Ovary (tissue), 9 donors: ENCODE results near the gene LPCAT2. TPM values are rescaled to one million over a fixed set of nuclear protein-coding genes. Genes with fewer than 3 reads are reported as not detected.

Experiments
- DNase-seq, 5 donors: peaks; one replicate each; pipeline ENCODE4 v3.0.0-alpha.2; 2019 to 2020
- H3K27ac ChIP-seq, 2 donors: fragments of 200-600 bp; one replicate each; pipeline versions ENCODE4 v1.5.1 to v1.8.0; 2019 to 2022
- H3K27me3 ChIP-seq: fragments of 200-600 bp; one replicate; pipeline ENCODE4 v1.8.0; 2022
- H3K36me3 ChIP-seq: fragments of 200-600 bp; sonication (generic); one replicate; pipeline ENCODE4 v1.5.1; 2019
- H3K4me1 ChIP-seq: one replicate; pipeline ENCODE4 v1.8.1; 2013; ENCODE audit warnings: mild to moderate bottlenecking, moderate library complexity; ENCODE audit not compliant: insufficient read depth
- H3K4me3 ChIP-seq: fragments of 200-600 bp; sonication (generic); one replicate; pipeline ENCODE4 v1.5.1; 2017
- H3K9me3 ChIP-seq, 2 donors: fragments of 200-600 bp in 1 of 2; sonication (generic) in 1 of 2; one replicate each; pipeline versions ENCODE4 v1.5.1 to v1.8.1; 2013 to 2019; ENCODE audit warnings: mild to moderate bottlenecking in 1 of 2, moderate library complexity in 1 of 2
- EP300 ChIP-seq: sonication (generic); formaldehyde crosslinking; IDR thresholded peaks from one replicate; pipeline ENCODE4 v1.6.1; 2017; ENCODE audit warnings: antibody characterized with exemption
- POLR2A ChIP-seq: fragments of 450-650 bp; IDR thresholded peaks from one replicate; pipeline ENCODE4 v1.6.1; 2017; ENCODE audit warnings: antibody characterized with exemption, mild to moderate bottlenecking, moderate library complexity
- WGBS, 3 donors: extraction: QIAGEN DNeasy Blood & Tissue Kit in 1 of 3; methylation state at CpG; one replicate each; pipeline versions ENCODE4 v1.1.5 to v1.1.7; 2013 to 2017; 5-methylcytosine and 5-hydroxymethylcytosine counted together
- intact Hi-C, 4 donors: fragments of 100-400 bp; cut with DNase I; formaldehyde crosslinking; loops; one replicate each; pipeline versions ENCODE4 v1.11.0 to v1.15.1; 2022 to 2023
- polyA plus RNA-seq, 2 donors: library from polyadenylated mRNA; stranded (reverse); fragments of 200-250 nt in 1 of 2; fragments of 350-450 nt in 1 of 2; fragmentation: Illumina TruSeq in 1 of 2; extraction: RNeasy Lipid Tissue Mini Kit (QIAGEN cat#74804) in 1 of 2; gene quantifications; one replicate each; pipeline ENCODE4 v1.2.3, GENCODE V29; 2013 to 2014
- total RNA-seq, 7 donors: library from RNA; depleted of rRNA in 2 of 7; stranded (reverse); fragments of >200 nt in 2 of 7; fragmentation: NEBNext Ultra II Directional in 3 of 7; extraction: Animal tissue kit (Norgen Biotek cat#: 25700) in 3 of 7; gene quantifications; one replicate each; pipeline versions ENCODE4 v1.1.0 to v1.2.4, GENCODE V29; 2016 to 2023
- TF ChIP-seq, protein P1 (sequence below), 3 donors: fragments of 450-650 bp in 2 of 3; fragments of 200-600 bp in 1 of 3; IDR thresholded peaks; one replicate each; pipeline versions ENCODE4 v1.5.1 to v1.8.0; 2016 to 2022; ENCODE audit warnings: antibody characterized with exemption in 3 of 3, mild to moderate bottlenecking in 1 of 3
- donor health status: DM: no; HTN: no; CAD: no; lungs with moderate emphysema.
- donor health status: DM: no; HTN: no; CAD: no.
- donor health status: Bipolar disorder and iron deficiency.
- donor health status: DM: yes; HTN: yes; CAD: no.
- donor health status: DM: no; HTN: no; CAD: no.
- donor health status: DM: yes; HTN: yes; CAD: no.

LPCAT2 gene
- total and polyA plus RNA-seq, 9 donors: 12.2 to 39.7 (median 22.3) TPM

GRCh38 chr16:55569025-55569424 is 60.2 kb downstream of the LPCAT2 start:
- no peaks in the 10 kb centered on the region for H3K9me3 ChIP-seq
- no peak overlapping the region for H3K27ac ChIP-seq
- H3K27me3 ChIP-seq: no peaks in the 10 kb centered on the region
- intact Hi-C loops: no loop called here
- H3K4me1 ChIP-seq: peaks cover 5% of the 10 kb centered on the region
- DNase-seq: no peak
- TF ChIP-seq, protein P1, sequence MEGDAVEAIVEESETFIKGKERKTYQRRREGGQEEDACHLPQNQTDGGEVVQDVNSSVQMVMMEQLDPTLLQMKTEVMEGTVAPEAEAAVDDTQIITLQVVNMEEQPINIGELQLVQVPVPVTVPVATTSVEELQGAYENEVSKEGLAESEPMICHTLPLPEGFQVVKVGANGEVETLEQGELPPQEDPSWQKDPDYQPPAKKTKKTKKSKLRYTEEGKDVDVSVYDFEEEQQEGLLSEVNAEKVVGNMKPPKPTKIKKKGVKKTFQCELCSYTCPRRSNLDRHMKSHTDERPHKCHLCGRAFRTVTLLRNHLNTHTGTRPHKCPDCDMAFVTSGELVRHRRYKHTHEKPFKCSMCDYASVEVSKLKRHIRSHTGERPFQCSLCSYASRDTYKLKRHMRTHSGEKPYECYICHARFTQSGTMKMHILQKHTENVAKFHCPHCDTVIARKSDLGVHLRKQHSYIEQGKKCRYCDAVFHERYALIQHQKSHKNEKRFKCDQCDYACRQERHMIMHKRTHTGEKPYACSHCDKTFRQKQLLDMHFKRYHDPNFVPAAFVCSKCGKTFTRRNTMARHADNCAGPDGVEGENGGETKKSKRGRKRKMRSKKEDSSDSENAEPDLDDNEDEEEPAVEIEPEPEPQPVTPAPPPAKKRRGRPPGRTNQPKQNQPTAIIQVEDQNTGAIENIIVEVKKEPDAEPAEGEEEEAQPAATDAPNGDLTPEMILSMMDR (IDR thresholded peaks at IDR 0.05): no peak
- TF ChIP-seq EP300: no peak
- TF ChIP-seq POLR2A: no peak
- no peaks in the 10 kb centered on the region for H3K36me3 ChIP-seq
- WGBS, 3 donors: 15 to 17% (median 17%) methylated on average over 1 of the region's 1 CpG
- no peak overlapping the region for H3K4me3 ChIP-seq

- DNase-seq: no peak
- Histone ChIP-seq H3K27me3 (no peaks in the 10 kb centered on the region), H3K36me3 (no peaks in the 10 kb centered on the region), H3K9me3 (no peaks in the 10 kb centered on the region), H3K4me3 (no peak overlapping the region), H3K4me1 (peaks cover 5% of the 10 kb centered on the region), H3K27ac (no peak overlapping the region)
- WGBS, 3 donors: 64 to 84% (median 79%) methylated on average over 5 of the region's 5 CpGs
- intact Hi-C loops: no loop called here
- TF ChIP-seq, protein P1 (IDR thresholded peaks at IDR 0.05): no peak
- no peak for TF ChIP-seq EP300
- no peak for TF ChIP-seq POLR2A
These were observed 61.3 kb downstream of the LPCAT2 start for GRCh38 chr16:55570159-55570558.

DNA sequence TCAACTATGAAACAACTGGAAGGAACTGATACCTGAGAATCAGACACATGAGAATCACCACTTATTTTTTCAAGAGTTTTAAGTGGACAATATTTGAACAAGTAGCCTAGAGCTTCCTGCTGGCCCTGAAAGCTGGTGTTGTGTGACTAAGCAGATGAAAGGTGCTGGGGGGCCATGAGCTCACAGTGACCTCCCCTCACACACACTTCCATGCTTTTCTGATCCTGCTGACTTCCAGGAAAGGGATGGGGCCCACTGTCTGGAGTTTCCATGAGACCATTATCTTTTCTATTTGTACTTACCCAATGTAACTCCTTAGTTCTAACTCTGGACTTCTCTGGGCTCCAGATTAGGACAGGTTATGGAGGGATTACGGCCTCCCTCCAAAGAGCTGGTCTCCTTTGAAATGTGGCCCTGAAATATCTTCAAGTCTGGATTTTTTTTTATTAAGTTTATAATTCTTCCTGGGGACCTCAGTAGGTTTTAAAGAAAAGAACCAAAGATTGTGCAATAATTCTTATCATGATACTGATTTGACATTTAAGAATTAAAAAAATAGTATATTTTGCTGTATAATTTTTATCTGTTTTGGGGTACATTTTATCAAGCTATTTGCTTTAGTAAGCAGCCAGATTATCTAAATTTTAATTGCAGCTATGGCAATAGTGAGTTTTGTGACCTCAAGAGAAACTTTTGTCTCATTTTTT is 62.5 kb downstream of the LPCAT2 start:
- intact Hi-C loops: no loop called here
- WGBS, 3 donors: 0 to 95% (median 56%) methylated on average over 1 of the region's 1 CpG
- Histone ChIP-seq H3K27me3 (no peaks in the 10 kb centered on the region), H3K36me3 (no peaks in the 10 kb centered on the region), H3K4me3 (no peak overlapping the region), H3K27ac (no peak overlapping the region), H3K9me3 (no peaks in the 10 kb centered on the region), H3K4me1 (peaks cover 5% of the 10 kb centered on the region)
- TF ChIP-seq, protein P1 (IDR thresholded peaks at IDR 0.05): no peak
- TF ChIP-seq POLR2A (no peak), EP300 (no peak)
- no peak for DNase-seq

GRCh38 chr16:55572439-55572838 is 63.6 kb downstream of the LPCAT2 start:
- Histone ChIP-seq H3K27me3 (no peaks in the 10 kb centered on the region), H3K36me3 (no peaks in the 10 kb centered on the region), H3K9me3 (no peaks in the 10 kb centered on the region), H3K4me1 (peaks cover 5% of the 10 kb centered on the region), H3K27ac (no peak overlapping the region), H3K4me3 (no peak overlapping the region)
- WGBS, 3 donors: 91 to 95% (median 93%) methylated on average over 4 of the region's 4 CpGs
- intact Hi-C loops: no loop called here
- TF ChIP-seq POLR2A (no peak), EP300 (no peak)
- TF ChIP-seq, protein P1 (IDR thresholded peaks at IDR 0.05): no peak
- DNase-seq: no peak
